SK-N-SH (cell line): Measurements from ENCODE around the gene ADGRG7. TPM values are rescaled to one million over a fixed set of nuclear protein-coding genes. Genes with fewer than 3 reads are reported as not detected.
A peak's percentile ranks its signal among the peaks of the same experiment; 100 is the strongest.
"Not testable (repeated sequence)": the region's sequence is repeated elsewhere in the genome, so short reads cannot be mapped to it uniquely, and the experiment has no call there.

Source experiments
- CTCF ChIA-PET: fragments of 300-600, 350-600 bp; formaldehyde crosslinking; extraction: SDS; loops from one replicate; lab custom pipeline; 2021; lab: Yijun Ruan, JAX
- POLR2A ChIA-PET: fragments of 350-600 bp; sonication (Branson Sonifier 250); formaldehyde crosslinking; extraction: SDS; loops from one replicate; lab custom pipeline; 2020; ENCODE audit warnings: antibody characterized with exemption, inconsistent platforms; lab: Yijun Ruan, JAX
- DNase-seq: peaks from one replicate; pipeline ENCODE4 v3.0.0; 2012
- H2AFZ ChIP-seq: fragments of 200-600 bp; sonication (generic); 2 replicates; pipeline ENCODE4 v1.8.1; 2016; ENCODE audit warnings: antibody characterized with exemption, mild to moderate bottlenecking, low read depth
- H3F3A ChIP-seq: fragments of 200-600 bp; sonication (generic); replicated peaks from 2 replicates; pipeline ENCODE3; 2016; ENCODE audit warnings: antibody characterized with exemption, mild to moderate bottlenecking; ENCODE audit not compliant: insufficient read depth
- H3K27ac ChIP-seq, 2 experiments: fragments of 200-500 bp in 1 of 2; fragments of 200-600 bp in 1 of 2; sonication (Bioruptor generic) in 1 of 2; sonication (generic), shearing (Covaris generic) in 1 of 2; 2 replicates each; pipeline versions ENCODE4 v1.5.1 to v1.6.1; 2014 to 2016; ENCODE audit warnings: low read depth in 2 of 2, inconsistent platforms in 1 of 2, low read length in 1 of 2, mild to moderate bottlenecking in 1 of 2, mixed read lengths in 1 of 2
- H3K27me3 ChIP-seq: fragments of 200-600 bp; sonication (generic), shearing (Covaris generic); 2 replicates; pipeline ENCODE4 v1.6.1; 2016; ENCODE audit warnings: mixed run types; ENCODE audit not compliant: insufficient read depth
- H3K36me3 ChIP-seq, 2 experiments: fragments of 200-500 bp in 1 of 2; fragments of 200-600 bp in 1 of 2; sonication (Bioruptor generic) in 1 of 2; sonication (generic) in 1 of 2; replicated peaks in 1 of 2; 2 replicates each; pipeline versions ENCODE3 to v1.5.1; 2014 to 2016; ENCODE audit warnings: low read length in 1 of 2, mild to moderate bottlenecking in 1 of 2; ENCODE audit not compliant: insufficient read depth in 2 of 2, control insufficient read depth in 1 of 2
- H3K4me1 ChIP-seq, 2 experiments: fragments of 200-500 bp in 1 of 2; fragments of 200-600 bp in 1 of 2; sonication (Bioruptor generic) in 1 of 2; sonication (generic), shearing (Covaris generic) in 1 of 2; 2 replicates each; pipeline versions ENCODE4 v1.5.1 to v1.6.1; 2014 to 2016; ENCODE audit warnings: low read depth in 1 of 2, low read length in 1 of 2, mixed run types in 1 of 2; ENCODE audit not compliant: insufficient read depth in 2 of 2, control insufficient read depth in 1 of 2
- H3K4me2 ChIP-seq: fragments of 200-600 bp; sonication (generic), shearing (Covaris generic); 2 replicates; pipeline ENCODE4 v1.6.1; 2017; ENCODE audit warnings: mixed run types
- H3K4me3 ChIP-seq, 2 experiments: fragments of 200-500 bp in 1 of 2; fragments of 200-600 bp in 1 of 2; sonication (Bioruptor generic) in 1 of 2; sonication (generic), shearing (Covaris generic) in 1 of 2; 2 replicates each; pipeline versions ENCODE4 v1.5.1 to v1.8.1; 2014 to 2016; ENCODE audit warnings: low read depth in 2 of 2, inconsistent platforms in 1 of 2, low read length in 1 of 2, mild to moderate bottlenecking in 1 of 2, mixed read lengths in 1 of 2, moderate library complexity in 1 of 2
- H3K79me2 ChIP-seq: fragments of 200-600 bp; sonication (generic); 2 replicates; pipeline ENCODE4 v1.8.1; 2017; ENCODE audit warnings: mild to moderate bottlenecking; ENCODE audit not compliant: insufficient read depth
- H3K9ac ChIP-seq: fragments of 200-600 bp; sonication (generic); 2 replicates; pipeline ENCODE4 v1.6.1; 2017; ENCODE audit warnings: mixed run types
- H3K9me2 ChIP-seq: fragments of 200-600 bp; sonication (generic); 2 replicates; pipeline ENCODE4 v1.6.1; 2017; ENCODE audit warnings: mixed run types
- H3K9me3 ChIP-seq: fragments of 200-600 bp; sonication (generic); 2 replicates; pipeline ENCODE4 v1.6.1; 2017; ENCODE audit warnings: mixed run types, mild to moderate bottlenecking, moderate library complexity
- H4K20me1 ChIP-seq: fragments of 200-600 bp; sonication (generic); 2 replicates; pipeline ENCODE4 v1.6.1; 2017; ENCODE audit warnings: mild to moderate bottlenecking, mixed run types; ENCODE audit not compliant: insufficient read depth
- CHD2 ChIP-seq: fragments of 150-350 bp; IDR thresholded peaks from 2 replicates; pipeline ENCODE4 v1.6.1; 2018; ENCODE audit warnings: low read length; ENCODE audit not compliant: partially characterized antibody
- FOSL2 ChIP-seq: IDR thresholded peaks from 2 replicates; pipeline ENCODE4 v1.4.0; 2012; ENCODE audit warnings: low read depth, mild to moderate bottlenecking, moderate library complexity, borderline replicate concordance
- FOXJ3 ChIP-seq: sonication (generic); formaldehyde crosslinking; IDR thresholded peaks from 2 replicates; pipeline ENCODE4 v1.5.1; 2020; ENCODE audit warnings: mild to moderate bottlenecking, missing genetic modification reagents
- FOXM1 ChIP-seq: IDR thresholded peaks from 2 replicates; pipeline ENCODE4 v1.4.0; 2012; ENCODE audit warnings: low read depth, mild to moderate bottlenecking
- GABPA ChIP-seq: IDR thresholded peaks from 2 replicates; pipeline ENCODE4 v1.4.0; 2012; ENCODE audit warnings: low read depth, mild to moderate bottlenecking
- NFIC ChIP-seq: IDR thresholded peaks from 2 replicates; pipeline ENCODE4 v1.4.0; 2012; ENCODE audit warnings: borderline replicate concordance
- PBX3 ChIP-seq: IDR thresholded peaks from 2 replicates; pipeline ENCODE4; 2012
- POLR2AphosphoS5 ChIP-seq: IDR thresholded peaks from 2 replicates; pipeline ENCODE4 v1.6.1; 2012; ENCODE audit warnings: low read depth, low read length
- RAD21 ChIP-seq: IDR thresholded peaks from 2 replicates; pipeline ENCODE4 v1.6.1; 2012; ENCODE audit warnings: mild to moderate bottlenecking, low read length
- SIN3A ChIP-seq: IDR thresholded peaks from 2 replicates; pipeline ENCODE4 v1.6.1; 2012; ENCODE audit warnings: low read depth, mild to moderate bottlenecking, low read length, moderate library complexity, borderline replicate concordance
- TAF1 ChIP-seq: IDR thresholded peaks from 2 replicates; pipeline ENCODE4 v1.6.1; 2012; ENCODE audit warnings: low read depth, mild to moderate bottlenecking, low read length, moderate library complexity, borderline replicate concordance
- USF1 ChIP-seq: IDR thresholded peaks from 2 replicates; pipeline ENCODE4 v1.4.0; 2012; ENCODE audit warnings: low read depth, borderline replicate concordance
- YY1 ChIP-seq: IDR thresholded peaks from 2 replicates; pipeline ENCODE4 v1.4.0; 2012; ENCODE audit warnings: low read depth, mild to moderate bottlenecking
- WGBS: methylation state at CpG from one replicate; pipeline ENCODE4 v1.1.6; 2017; ENCODE audit warnings: low lambda C conversion rate; 5-methylcytosine and 5-hydroxymethylcytosine counted together
- polyA plus RNA-seq, 3 experiments: library from polyadenylated mRNA; depleted of rRNA; stranded (reverse); fragments of >200 nt; gene quantifications; 2 replicates each; pipeline ENCODE4 v1.2.3, GENCODE V29; 2012
- TF ChIP-seq, protein P1 (sequence below): fragments of 150-350 bp; IDR thresholded peaks from 2 replicates; pipeline ENCODE4 v1.6.1; 2016; ENCODE audit warnings: mild to moderate bottlenecking, low read depth, low read length
- TF ChIP-seq, protein P2 (sequence below): IDR thresholded peaks from 2 replicates; pipeline ENCODE4 v1.4.0; 2012; ENCODE audit warnings: low read depth, borderline replicate concordance

Gene ADGRG7
- polyA plus RNA-seq, 1 of the 3 experiments (the other 2 are of a cell fraction): not detected

DNA sequence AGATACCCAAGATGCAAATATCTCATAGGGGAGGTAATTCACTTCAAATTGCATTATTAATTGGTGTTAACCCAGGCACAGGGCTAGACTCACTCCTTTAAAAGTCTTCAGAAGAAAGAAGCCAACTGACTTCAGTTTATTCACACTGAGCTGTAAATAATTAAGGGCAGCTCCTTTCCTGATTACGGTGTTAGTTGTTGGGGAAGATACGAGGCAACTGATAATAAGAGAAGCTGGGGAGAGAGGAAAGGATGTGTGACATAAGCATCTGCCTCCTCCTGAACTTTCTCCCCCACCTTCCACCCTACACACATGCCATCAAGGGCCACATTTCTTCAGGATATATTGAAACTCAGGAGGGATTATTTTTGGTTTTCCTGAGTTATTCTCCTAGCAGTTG lies 47.5 kb downstream of the ADGRG7 start:
- Histone ChIP-seq H3K27ac (no peak overlapping the region), H3K9me3 (no peaks in the 10 kb centered on the region), H3K4me2 (no peak overlapping the region), H3K9me2 (no peaks in the 10 kb centered on the region), H3F3A (no peaks in the 10 kb centered on the region), H3K36me3 (no peaks in the 10 kb centered on the region), H2AFZ (no peak overlapping the region), H3K79me2 (no peaks in the 10 kb centered on the region), H4K20me1 (no peaks in the 10 kb centered on the region), H3K9ac (no peak overlapping the region)
- ChIA-PET CTCF (interaction anchor here (0.7 kb wide), 1 partner anchor 273 kb away, joined by 3 read pairs; no protein-coding TSS in a partner anchor), POLR2A (no interaction called here)
- DNase-seq: no peak
- WGBS: 91% methylated on average over 2 of the region's 2 CpGs
- no peak for TF ChIP-seq FOXJ3
- TF ChIP-seq PBX3: no peak
- TF ChIP-seq SIN3A: no peak
- no peak for TF ChIP-seq FOSL2
- TF ChIP-seq FOXM1: no peak
- TF ChIP-seq, protein P1, sequence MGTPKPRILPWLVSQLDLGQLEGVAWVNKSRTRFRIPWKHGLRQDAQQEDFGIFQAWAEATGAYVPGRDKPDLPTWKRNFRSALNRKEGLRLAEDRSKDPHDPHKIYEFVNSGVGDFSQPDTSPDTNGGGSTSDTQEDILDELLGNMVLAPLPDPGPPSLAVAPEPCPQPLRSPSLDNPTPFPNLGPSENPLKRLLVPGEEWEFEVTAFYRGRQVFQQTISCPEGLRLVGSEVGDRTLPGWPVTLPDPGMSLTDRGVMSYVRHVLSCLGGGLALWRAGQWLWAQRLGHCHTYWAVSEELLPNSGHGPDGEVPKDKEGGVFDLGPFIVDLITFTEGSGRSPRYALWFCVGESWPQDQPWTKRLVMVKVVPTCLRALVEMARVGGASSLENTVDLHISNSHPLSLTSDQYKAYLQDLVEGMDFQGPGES: no peak
- TF ChIP-seq GABPA: no peak
- TF ChIP-seq TAF1: no peak
- no peak for TF ChIP-seq YY1
- TF ChIP-seq USF1: no peak
- TF ChIP-seq CHD2: no peak
- TF ChIP-seq, protein P2, sequence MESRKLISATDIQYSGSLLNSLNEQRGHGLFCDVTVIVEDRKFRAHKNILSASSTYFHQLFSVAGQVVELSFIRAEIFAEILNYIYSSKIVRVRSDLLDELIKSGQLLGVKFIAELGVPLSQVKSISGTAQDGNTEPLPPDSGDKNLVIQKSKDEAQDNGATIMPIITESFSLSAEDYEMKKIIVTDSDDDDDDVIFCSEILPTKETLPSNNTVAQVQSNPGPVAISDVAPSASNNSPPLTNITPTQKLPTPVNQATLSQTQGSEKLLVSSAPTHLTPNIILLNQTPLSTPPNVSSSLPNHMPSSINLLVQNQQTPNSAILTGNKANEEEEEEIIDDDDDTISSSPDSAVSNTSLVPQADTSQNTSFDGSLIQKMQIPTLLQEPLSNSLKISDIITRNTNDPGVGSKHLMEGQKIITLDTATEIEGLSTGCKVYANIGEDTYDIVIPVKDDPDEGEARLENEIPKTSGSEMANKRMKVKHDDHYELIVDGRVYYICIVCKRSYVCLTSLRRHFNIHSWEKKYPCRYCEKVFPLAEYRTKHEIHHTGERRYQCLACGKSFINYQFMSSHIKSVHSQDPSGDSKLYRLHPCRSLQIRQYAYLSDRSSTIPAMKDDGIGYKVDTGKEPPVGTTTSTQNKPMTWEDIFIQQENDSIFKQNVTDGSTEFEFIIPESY: no peak
- no peak for TF ChIP-seq NFIC
- no peak for TF ChIP-seq POLR2AphosphoS5
- no peak for TF ChIP-seq RAD21
- TF ChIP-seq, all 33 proteins: peak for 0
- Histone ChIP-seq H3K4me3 (no peak overlapping the region), H3K4me1 (no peaks in the 10 kb centered on the region), H3K27me3 (no peaks in the 10 kb centered on the region)

DNA sequence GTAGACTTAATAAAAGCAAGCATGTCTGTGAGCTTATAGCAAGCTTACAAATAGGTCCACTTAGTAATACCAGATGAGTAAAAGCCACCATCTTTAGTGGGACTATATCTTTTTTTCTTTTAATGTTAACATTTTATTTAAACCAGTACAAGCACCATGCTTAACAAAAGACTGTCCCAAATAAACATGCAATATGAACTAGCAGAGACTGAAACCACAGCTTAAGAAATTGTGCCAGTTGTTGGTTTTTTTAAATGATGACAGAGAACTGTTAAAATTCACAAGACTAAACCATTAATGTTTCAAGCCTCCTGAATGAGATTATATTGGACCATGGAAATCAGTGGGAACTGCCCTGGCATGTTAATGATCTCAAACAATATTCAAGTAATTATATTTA lies 51.9 kb downstream of the ADGRG7 start:
- H4K20me1 ChIP-seq, H3F3A ChIP-seq, H3K27me3 ChIP-seq, H3K9me3 ChIP-seq, H3K27ac ChIP-seq, H3K9me2 ChIP-seq, DNase-seq, H3K4me2 ChIP-seq, H3K9ac ChIP-seq, POLR2A ChIA-PET, H3K36me3 ChIP-seq, H3K79me2 ChIP-seq, H3K4me3 ChIP-seq, H3K4me1 ChIP-seq: not testable (repeated sequence)
- peak overlapping the region; percentile 8; the same call in 1 of the 2 replicates for H2AFZ ChIP-seq
- CTCF ChIA-PET: interaction anchor here (1.0 kb wide), 1 partner anchor 12 kb away, joined by 3 read pairs; no protein-coding TSS in a partner anchor
